ENCODE results near the gene CAMTA1.

Gene CAMTA1

GRCh38 chr1:7256526-7256925, 471.3 kb downstream of the CAMTA1 start:
- no peak for DNase-seq (ENCODE audit: low spot score)

DNA sequence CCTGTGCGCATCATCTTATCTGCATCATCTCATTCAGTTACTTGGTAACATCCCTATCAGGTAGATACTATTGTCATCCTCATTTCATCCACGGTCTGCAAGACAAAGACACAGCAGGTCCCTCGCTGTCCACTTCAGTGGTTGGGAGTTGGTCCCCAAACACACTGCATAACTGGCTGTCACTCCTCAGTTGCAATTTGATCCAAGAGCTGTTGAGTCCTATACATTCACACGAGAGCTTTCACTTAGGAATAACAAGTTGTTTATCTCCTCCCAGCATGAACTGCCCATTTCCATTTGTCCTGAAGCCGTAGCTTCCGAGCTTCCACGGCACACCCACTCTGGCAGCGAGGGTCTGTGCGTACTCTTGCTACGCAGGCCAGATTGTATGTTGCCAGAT, 472.0 kb downstream of the CAMTA1 start:
- no peak for DNase-seq (ENCODE audit: low spot score)

- no peak for DNase-seq (ENCODE audit: low spot score)
Observed at GRCh38 chr1:7258589-7259135, 473.4 kb downstream of the CAMTA1 start.

GRCh38 chr1:7259955-7260354, 474.7 kb downstream of the CAMTA1 start:
- no peak for DNase-seq (ENCODE audit: low spot score)

DNA sequence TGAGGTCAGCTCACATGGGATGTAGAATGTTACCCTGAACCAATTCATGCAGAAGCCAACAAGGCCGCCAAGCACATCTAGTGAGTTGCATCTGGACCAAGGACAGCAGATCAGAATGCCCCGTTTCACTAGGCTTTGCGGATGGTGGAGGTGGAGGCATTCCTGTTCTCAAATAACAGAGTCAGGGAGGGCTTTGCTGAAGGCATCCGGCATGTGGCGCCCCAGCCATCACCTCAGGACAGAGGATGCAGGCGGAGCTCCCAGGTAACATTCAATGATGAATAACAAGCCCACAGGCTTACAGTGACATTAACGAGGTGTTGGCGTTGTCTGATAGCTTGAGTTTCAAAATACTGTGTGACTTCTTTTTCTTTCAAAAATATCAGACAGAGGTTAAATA, 476.2 kb downstream of the CAMTA1 start:
- DNase-seq (ENCODE audit: low spot score), result no peak

DNA sequence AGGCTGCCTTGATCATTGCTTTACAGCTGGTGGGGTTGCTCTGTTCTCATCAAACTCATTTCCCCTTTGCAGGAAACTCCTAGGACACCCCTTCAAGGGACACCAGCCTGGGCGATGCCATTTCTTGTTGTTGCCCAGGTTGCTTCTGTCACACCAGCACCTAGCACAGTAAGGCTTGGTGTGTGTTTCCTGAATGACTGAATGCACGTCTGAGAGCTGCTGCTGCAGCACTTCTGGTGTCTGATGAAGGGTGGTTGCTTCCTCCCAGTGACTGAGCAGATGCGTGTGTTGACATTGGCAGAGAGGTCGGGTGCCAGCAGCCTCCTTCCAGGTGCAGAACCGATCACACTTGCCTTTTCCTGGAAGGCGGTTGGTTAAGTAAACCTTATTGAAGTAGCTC, 477.4 kb downstream of the CAMTA1 start:
- DNase-seq (ENCODE audit: low spot score), result no peak

DNA sequence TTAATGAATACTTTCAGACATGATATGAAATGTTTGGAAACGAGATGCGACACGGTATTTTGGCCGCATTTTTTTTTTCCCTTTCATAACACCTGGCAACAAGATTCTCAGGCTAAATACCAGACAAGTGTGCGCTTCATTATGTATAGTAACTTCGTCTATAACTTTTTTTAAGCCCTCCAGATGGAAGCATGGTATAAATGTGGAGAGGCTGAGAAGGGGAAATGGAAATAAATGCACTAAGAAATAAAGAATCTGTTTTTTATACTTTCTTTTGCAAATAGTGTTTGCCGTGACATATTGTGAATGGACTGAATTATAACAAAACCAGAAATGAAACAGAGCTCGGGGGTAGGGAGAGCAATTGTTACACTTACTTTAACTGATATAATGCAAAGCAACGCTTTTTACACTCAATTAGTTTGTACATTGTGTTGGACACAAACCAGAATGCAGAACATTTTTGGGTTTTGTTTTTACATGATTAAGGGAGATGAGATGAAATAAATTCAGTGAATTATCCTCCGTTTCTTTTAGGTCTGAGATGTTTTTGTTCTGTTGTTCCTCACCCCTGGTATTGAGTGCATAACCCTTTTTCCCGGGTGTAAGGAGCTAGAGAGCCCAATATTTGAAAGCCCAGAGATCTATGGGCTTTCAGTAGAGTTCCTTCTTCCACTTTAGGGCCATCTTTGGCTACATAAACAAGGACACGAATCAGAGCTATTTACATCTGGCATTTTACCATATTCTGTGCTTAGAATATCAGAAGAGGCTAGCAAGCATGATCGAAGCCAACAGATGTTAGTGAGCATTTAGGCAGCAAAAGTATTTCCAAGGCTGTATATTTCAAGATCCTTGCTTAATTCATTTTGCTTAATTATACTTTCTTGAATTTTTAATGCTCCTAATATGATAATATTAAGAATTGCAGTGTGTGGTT, 478.0 kb downstream of the CAMTA1 start:
- DNase-seq (ENCODE audit: low spot score), result no peak

DNA sequence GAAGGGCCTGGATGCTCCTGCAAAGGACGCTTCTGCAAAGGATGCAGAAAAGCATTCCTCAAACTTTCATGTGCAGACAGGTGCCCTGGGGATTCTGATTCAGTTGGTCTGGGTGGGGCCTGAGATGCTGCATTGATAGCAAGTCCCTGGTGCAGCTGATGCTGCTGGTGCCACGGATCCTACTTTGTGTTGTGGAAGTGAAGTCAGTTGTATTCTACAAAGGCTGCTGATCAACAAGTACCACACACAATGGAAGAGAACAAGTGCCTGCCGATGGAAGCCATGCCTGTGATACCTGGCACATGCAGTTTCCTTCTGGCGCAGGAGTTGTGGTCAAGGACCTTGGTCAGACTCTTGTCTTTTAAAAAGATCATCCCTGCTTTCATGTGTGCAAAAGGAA, 478.8 kb downstream of the CAMTA1 start:
- no peak for DNase-seq (ENCODE audit: low spot score)

- DNase-seq (ENCODE audit: low spot score), result peak; percentile 40
Observed at GRCh38 chr1:7265771-7266371, 480.6 kb downstream of the CAMTA1 start.

DNA sequence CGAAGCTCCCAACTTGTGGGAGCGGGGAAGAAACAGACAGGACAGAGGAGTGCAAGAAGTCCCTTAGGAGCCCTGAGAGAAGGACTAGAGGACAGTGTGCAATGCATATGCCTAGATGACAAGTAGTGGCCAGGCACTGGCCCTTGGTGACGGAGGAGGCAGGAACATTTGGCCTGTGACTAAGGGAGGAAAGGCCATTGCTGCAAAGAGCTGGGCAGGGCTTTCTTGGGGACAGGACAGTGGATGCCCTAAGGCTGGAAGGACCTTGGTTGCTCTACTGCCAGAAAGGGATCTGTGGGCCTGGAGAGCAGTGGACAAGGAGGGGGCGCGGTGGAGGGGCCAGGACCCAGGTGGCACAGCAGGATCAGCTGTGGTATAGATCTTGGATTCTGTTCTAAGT, 481.3 kb downstream of the CAMTA1 start:
- DNase-seq (ENCODE audit: low spot score), result no peak

DNA sequence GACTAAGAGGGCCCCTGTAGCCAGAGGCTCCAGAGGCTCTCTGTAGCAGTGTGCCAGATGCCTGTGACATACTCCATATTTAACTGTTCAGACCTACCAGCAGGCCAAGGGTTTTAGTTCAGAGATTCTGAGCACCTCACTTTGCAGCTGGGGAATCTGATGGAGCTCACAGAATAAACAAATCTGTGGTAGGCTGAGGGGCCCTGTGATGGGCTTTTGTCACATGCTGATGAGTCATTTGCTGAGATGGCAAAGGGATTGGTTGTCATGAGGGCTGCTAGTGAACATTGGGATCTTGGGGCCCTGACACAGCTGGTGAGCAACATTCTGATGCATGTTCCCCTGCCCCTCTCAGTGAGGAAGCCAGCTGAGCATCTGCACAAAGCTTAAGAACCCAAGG, 482.2 kb downstream of the CAMTA1 start:
- no peak for DNase-seq (ENCODE audit: low spot score)

GRCh38 chr1:7268983-7269382, 483.7 kb downstream of the CAMTA1 start:
- no peak for DNase-seq (ENCODE audit: low spot score)

GRCh38 chr1:7269525-7269924, 484.3 kb downstream of the CAMTA1 start:
- DNase-seq (ENCODE audit: low spot score), result no peak

GRCh38 chr1:7274256-7274655, 489.0 kb downstream of the CAMTA1 start:
- no peak for DNase-seq (ENCODE audit: low spot score)

- DNase-seq (ENCODE audit: low spot score), result no peak
Observed at GRCh38 chr1:7278045-7278444, 492.8 kb downstream of the CAMTA1 start.

DNA sequence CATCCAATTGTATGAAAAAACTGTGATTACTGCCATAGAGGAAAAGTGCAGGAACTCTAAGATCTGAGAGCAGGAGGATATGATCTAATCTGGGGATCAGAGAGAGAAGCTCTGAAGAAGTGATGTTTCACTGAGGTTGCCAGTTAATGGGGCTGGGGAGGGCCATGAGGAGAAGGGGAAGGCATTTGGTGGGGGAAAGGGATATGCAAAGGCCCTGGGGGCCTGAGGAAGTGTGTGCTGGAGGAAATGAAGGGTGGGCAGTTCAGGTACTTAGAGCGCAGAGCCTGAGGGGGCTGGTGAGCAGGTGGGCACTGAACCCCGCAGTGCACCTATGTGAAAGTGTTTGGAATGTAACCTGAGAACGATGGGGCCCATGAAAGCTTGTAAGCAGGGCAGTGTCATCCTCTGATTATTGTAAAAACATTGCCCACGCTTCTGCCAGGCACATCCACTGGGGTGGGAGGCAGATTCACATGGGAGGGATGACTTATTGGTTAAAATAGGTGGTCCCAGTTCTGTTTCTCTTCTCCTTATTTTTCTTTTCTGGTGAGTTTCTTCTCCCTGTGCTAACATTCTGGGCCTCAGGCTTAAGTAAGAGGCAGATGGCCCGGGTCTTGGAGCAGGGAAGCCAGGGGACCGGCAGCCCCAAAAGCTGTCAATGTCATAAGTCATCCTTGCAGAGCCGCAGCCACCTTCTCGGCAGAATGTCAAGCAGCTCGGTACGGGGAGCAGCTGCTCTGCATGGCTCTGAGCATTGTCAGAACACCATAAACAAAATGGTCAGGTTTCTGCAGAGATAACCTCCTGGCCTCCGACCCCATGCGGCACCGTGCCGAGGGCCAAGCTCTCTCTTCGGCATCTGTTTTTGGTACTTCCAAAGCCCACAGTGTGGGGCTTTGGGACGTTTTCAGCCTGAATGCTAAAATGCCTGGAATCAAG, 493.8 kb downstream of the CAMTA1 start:
- DNase-seq (ENCODE audit: low spot score), result no peak

DNA sequence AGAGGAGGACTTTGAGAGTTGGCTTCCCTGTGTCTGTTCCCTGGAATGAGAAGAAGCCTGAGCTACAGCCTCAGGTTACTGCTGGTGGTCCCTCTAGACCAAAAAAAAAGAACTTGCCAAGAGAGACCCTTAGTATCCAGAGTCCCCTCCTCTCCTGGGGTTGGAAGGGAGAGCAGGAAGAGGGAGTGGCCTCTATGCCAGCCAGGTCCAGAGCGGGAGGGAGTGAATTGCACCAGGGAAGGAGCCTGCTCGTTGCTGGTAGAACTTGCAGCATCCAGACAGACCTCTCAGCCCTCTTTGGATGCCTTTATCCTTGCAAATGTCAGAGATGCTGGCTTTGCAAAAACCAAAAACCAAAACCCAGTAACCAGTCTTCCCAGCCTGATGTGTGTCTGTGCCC, 494.5 kb downstream of the CAMTA1 start:
- no peak for DNase-seq (ENCODE audit: low spot score)

GRCh38 chr1:7280347-7280960, 495.2 kb downstream of the CAMTA1 start:
- no peak for DNase-seq (ENCODE audit: low spot score)

GRCh38 chr1:7281821-7282220, 496.6 kb downstream of the CAMTA1 start:
- DNase-seq (ENCODE audit: low spot score), result no peak

DNA sequence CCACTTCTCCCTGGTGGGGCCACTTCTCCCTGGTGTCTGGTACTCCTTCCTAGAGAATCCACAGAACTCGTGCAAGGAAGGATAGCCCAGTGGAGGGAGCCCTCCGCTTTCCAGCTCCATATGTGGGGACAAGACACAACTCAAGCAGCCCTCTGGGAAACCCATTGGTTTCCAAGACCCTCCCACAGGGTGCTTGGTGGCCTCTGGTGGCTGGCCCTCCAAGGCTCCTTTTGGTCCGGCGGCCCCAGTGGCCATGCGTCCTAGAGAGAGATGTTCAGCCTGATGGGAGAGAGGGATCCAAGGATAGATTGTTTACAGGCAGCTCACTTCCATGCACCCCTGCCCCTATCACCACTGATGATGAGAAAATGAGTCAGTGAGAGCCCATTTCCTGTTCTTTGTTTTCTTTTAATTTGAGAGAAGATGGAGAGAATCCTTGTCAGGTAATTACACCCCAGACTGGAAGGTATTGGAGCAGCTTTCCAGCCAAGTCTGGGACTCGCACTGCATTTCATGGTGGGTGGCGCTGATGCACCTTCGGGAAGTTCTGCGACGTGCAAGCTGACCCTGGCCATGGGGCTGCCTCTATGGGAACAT, 499.7 kb downstream of the CAMTA1 start:
- no peak for DNase-seq (ENCODE audit: low spot score)

DNA sequence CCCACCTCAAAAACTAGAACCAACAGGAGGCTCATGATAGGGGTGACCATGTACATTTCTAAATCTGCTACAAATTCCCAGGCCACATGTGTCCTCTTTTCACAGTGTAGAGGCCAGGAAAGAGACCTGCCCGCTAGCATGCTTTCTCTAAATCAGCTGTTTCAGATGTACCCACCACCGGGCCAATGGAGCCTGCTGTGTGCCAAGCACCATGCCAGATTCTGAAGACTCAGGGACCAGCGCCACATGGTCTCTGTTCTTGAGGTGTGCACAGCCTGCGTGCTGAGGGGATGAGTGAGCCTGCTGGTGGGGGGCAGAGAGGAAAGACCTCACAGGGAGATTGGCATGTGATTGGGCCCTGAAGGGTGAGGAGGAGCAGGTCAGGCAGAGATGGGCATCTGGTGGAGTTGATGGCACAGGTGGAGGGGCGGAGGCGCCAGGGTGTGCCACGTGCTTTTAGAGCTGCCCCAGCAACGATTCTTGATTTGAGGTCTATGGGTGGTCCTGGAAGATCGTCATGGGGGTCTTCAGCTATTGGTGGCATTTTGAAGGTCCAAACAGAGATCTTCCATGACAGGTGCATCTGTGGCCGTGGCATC, 500.7 kb downstream of the CAMTA1 start:
- DNase-seq (ENCODE audit: low spot score), result no peak

Measured in HuH-7.5 (cell line).